Neural cell (in vitro differentiated cells): ENCODE data around the gene TMEM170A. TPM values are rescaled to one million over a fixed set of nuclear protein-coding genes. Genes with fewer than 3 reads are reported as not detected.
"Not testable (repeated sequence)": the region's sequence is repeated elsewhere in the genome, so short reads cannot be mapped to it uniquely, and the experiment has no call there.

ENCODE experiments used
- H2AFZ ChIP-seq: fragments of 200-600, 300-800 bp; sonication (generic), shearing (Covaris generic); 2 replicates; pipeline ENCODE4 v1.6.0; 2014; ENCODE audit warnings: low read depth, mild to moderate bottlenecking, antibody characterized with exemption, low read length, moderate library complexity
- H3F3A ChIP-seq: fragments of 200-600 bp; shearing (Covaris generic); 2 replicates; pipeline ENCODE4 v1.6.1; 2016; ENCODE audit warnings: mild to moderate bottlenecking, moderate library complexity, mixed read lengths, antibody characterized with exemption, low read length; ENCODE audit not compliant: insufficient read depth, poor library complexity, severe bottlenecking
- H3K27ac ChIP-seq: fragments of 200-600, 300-800 bp; sonication (generic), shearing (Covaris generic); 2 replicates; pipeline ENCODE4 v1.5.1; 2014; ENCODE audit warnings: mild to moderate bottlenecking, low read length, moderate library complexity
- H3K27me3 ChIP-seq: fragments of 300-800, 200-600 bp; sonication (generic), shearing (Covaris generic); 2 replicates; pipeline ENCODE4 v1.6.0; 2014; ENCODE audit warnings: mild to moderate bottlenecking, low read depth, low read length, moderate library complexity; ENCODE audit not compliant: insufficient read depth
- H3K36me3 ChIP-seq: fragments of 300-800, 200-600 bp; sonication (generic), shearing (Covaris generic); 2 replicates; pipeline ENCODE4 v1.5.1; 2014; ENCODE audit warnings: mild to moderate bottlenecking, antibody characterized with exemption, low read length, moderate library complexity; ENCODE audit not compliant: insufficient read depth
- H3K4me2 ChIP-seq: fragments of 300-800, 200-600 bp; sonication (generic), shearing (Covaris generic); 2 replicates; pipeline ENCODE4 v1.6.0; 2014; ENCODE audit warnings: mild to moderate bottlenecking, low read length
- H3K4me3 ChIP-seq: fragments of 300-800, 200-600 bp; sonication (generic), shearing (Covaris generic); 2 replicates; pipeline ENCODE4 v1.5.1; 2014; ENCODE audit warnings: mild to moderate bottlenecking, low read length, moderate library complexity
- H3K79me2 ChIP-seq: fragments of 200-600 bp; shearing (Covaris generic); replicated peaks from 2 replicates; pipeline ENCODE4 v1.6.0; 2014; ENCODE audit warnings: mild to moderate bottlenecking, low read length, moderate library complexity; ENCODE audit not compliant: insufficient read depth
- H3K9ac ChIP-seq: fragments of 300-800, 200-600 bp; sonication (generic), shearing (Covaris generic); 2 replicates; pipeline ENCODE4 v1.6.1; 2016; ENCODE audit warnings: mild to moderate bottlenecking, low read length, mixed read lengths
- H3K9me2 ChIP-seq: fragments of 200-600 bp; shearing (Covaris generic); 2 replicates; pipeline ENCODE4 v1.6.1; 2016; ENCODE audit warnings: mild to moderate bottlenecking, low read length, mixed read lengths; ENCODE audit not compliant: insufficient read depth
- H3K9me3 ChIP-seq: fragments of 200-600, 300-800 bp; sonication (generic), shearing (Covaris generic); 2 replicates; pipeline ENCODE4 v1.6.1; 2016; ENCODE audit warnings: mild to moderate bottlenecking, mixed run types, low read length, moderate library complexity, mixed read lengths
- H4K20me1 ChIP-seq: fragments of 200-600 bp; shearing (Covaris generic); 2 replicates; pipeline ENCODE4 v1.6.1; 2016; ENCODE audit warnings: mild to moderate bottlenecking, mixed run types; ENCODE audit not compliant: insufficient read depth
- CTCF ChIP-seq: fragments of 450-650 bp; IDR thresholded peaks from 2 replicates; pipeline ENCODE4 v1.5.1; 2014; ENCODE audit warnings: antibody characterized with exemption, mild to moderate bottlenecking, moderate library complexity; ENCODE audit not compliant: poor library complexity, severe bottlenecking
- EP300 ChIP-seq: fragments of 450-650 bp; conservative IDR thresholded peaks from 2 replicates; pipeline ENCODE4 v1.6.1; 2014; ENCODE audit warnings: antibody characterized with exemption, mild to moderate bottlenecking, moderate library complexity; ENCODE audit not compliant: poor library complexity, severe bottlenecking
- EZH2 ChIP-seq: fragments of 200-600, 300-800 bp; shearing (Covaris generic), sonication (generic); IDR thresholded peaks from 2 replicates; pipeline ENCODE4 v1.6.1; 2014; ENCODE audit warnings: antibody characterized with exemption, low read length, borderline replicate concordance, mild to moderate bottlenecking; ENCODE audit not compliant: insufficient read depth, poor library complexity, severe bottlenecking
- POLR2AphosphoS5 ChIP-seq: IDR thresholded peaks from 2 replicates; pipeline ENCODE4 v1.6.1; 2012
- RAD21 ChIP-seq: fragments of 450-650 bp; conservative IDR thresholded peaks from 2 replicates; pipeline ENCODE4 v1.6.1; 2014; ENCODE audit warnings: antibody characterized with exemption, mild to moderate bottlenecking, moderate library complexity
- SMC3 ChIP-seq: fragments of 450-650 bp; conservative IDR thresholded peaks from 2 replicates; pipeline ENCODE4 v1.6.1; 2014; ENCODE audit warnings: antibody characterized with exemption, mild to moderate bottlenecking, moderate library complexity; ENCODE audit not compliant: poor library complexity
- TAF1 ChIP-seq: IDR thresholded peaks from 2 replicates; pipeline ENCODE4 v1.6.1; 2012; ENCODE audit warnings: low read depth
- polyA plus RNA-seq: library from polyadenylated mRNA; depleted of rRNA; stranded (reverse); fragments of >200 nt; gene quantifications from 2 replicates; pipeline ENCODE4 v1.2.3, GENCODE V29; 2014

The TMEM170A gene
- polyA plus RNA-seq, 1 donor from 2014 or later = 35.9 TPM

DNA sequence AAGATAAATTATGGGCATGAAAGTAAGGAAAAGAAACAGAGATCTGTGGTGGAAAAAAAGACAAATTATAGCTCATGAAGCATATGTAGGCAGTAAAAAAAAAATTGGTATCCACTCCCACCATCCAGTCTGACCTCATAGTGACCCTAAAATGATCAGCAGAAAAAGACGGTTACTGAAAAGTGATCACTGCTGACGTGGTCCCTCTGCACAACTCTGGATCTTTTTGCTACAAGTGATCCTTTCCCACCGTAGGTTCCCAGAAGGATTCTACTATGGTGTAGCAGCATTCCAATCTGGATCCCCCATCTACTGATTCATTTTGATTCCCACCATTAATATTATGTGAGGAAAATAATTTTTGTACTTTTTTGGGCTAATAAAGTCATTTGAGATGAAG is 41.6 kb upstream of the TMEM170A start:
- Histone ChIP-seq H3K9me3 (no peaks in the 10 kb centered on the region), H3K4me2 (no peak overlapping the region), H3K27me3 (no peaks in the 10 kb centered on the region), H3K36me3 (no peaks in the 10 kb centered on the region), H3K27ac (peak overlapping the region; percentile 7), H4K20me1 (no peaks in the 10 kb centered on the region), H3K9me2 (no peaks in the 10 kb centered on the region), H3K79me2 (no peaks in the 10 kb centered on the region), H3K4me3 (no peak overlapping the region), H3K9ac (no peak overlapping the region), H2AFZ (no peak overlapping the region), H3F3A (no peaks in the 10 kb centered on the region)
- no peak for TF ChIP-seq POLR2AphosphoS5
- no peak for TF ChIP-seq RAD21
- TF ChIP-seq CTCF = no peak

GRCh38 chr16:75503801-75504200 is 39.3 kb upstream of the TMEM170A start:
- Histone ChIP-seq H3K27ac (no peak overlapping the region), H3K79me2 (no peaks in the 10 kb centered on the region), H3F3A (no peaks in the 10 kb centered on the region), H3K4me2 (no peak overlapping the region), H2AFZ (no peak overlapping the region), H4K20me1 (no peaks in the 10 kb centered on the region), H3K27me3 (no peaks in the 10 kb centered on the region), H3K36me3 (no peaks in the 10 kb centered on the region), H3K4me3 (no peak overlapping the region), H3K9ac (no peak overlapping the region), H3K9me2 (no peaks in the 10 kb centered on the region), H3K9me3 (no peaks in the 10 kb centered on the region)
- no peak for TF ChIP-seq EZH2
- TF ChIP-seq TAF1 = no peak
- no peak for TF ChIP-seq SMC3
- no peak for TF ChIP-seq EP300
- no peak for TF ChIP-seq CTCF
- no peak for TF ChIP-seq RAD21

GRCh38 chr16:75502916-75503605 is 38.6 kb upstream of the TMEM170A start:
- Histone ChIP-seq H3F3A (no peaks in the 10 kb centered on the region), H3K9me2 (no peaks in the 10 kb centered on the region), H3K9me3 (no peaks in the 10 kb centered on the region), H3K27me3 (no peaks in the 10 kb centered on the region), H4K20me1 (no peaks in the 10 kb centered on the region), H3K27ac (no peak overlapping the region), H3K4me3 (no peak overlapping the region), H3K4me2 (no peak overlapping the region), H3K36me3 (no peaks in the 10 kb centered on the region), H2AFZ (no peak overlapping the region), H3K79me2 (no peaks in the 10 kb centered on the region), H3K9ac (no peak overlapping the region)
- no peak for TF ChIP-seq POLR2AphosphoS5

DNA sequence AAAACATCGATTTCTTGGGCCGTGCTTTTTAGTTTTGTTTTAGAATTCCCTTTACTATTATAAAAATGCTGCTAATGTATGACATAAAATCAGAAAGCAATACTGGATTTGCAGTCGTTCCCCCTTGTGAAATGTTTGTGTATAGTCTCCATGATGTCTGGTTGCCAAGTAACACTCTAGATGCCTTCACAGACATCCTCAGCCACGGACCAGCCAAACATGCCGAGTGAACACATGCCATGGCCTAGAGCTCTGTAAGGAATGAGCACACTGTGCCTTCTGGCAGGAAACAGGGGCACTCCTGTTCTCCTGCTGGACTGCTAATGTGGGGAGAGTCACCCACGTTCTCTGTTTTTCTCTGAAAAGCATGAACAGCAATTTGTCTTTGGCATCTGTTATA is 37.3 kb upstream of the TMEM170A start:
- not testable (repeated sequence) for H4K20me1 ChIP-seq, H3F3A ChIP-seq, H3K27ac ChIP-seq, H2AFZ ChIP-seq, H3K9me2 ChIP-seq, H3K4me3 ChIP-seq, H3K27me3 ChIP-seq, H3K36me3 ChIP-seq, H3K4me2 ChIP-seq, H3K79me2 ChIP-seq, H3K9me3 ChIP-seq, H3K9ac ChIP-seq
